ENCODE results near the gene SLC13A5. TPM values are rescaled to one million over a fixed set of nuclear protein-coding genes. Genes with fewer than 3 reads are reported as not detected.
A peak's percentile ranks its signal among the peaks of the same experiment; 100 is the strongest.
"Not testable (repeated sequence)": the region's sequence is repeated elsewhere in the genome, so short reads cannot be mapped to it uniquely, and the experiment has no call there.

SLC13A5 gene
- polyA plus RNA-seq = 0.30 TPM

GRCh38 chr17:6713130-6713917 is at the start of gene SLC13A5:
Gene SLC13A5 (minus strand): TSS chr17:6713369. CDS start chr17:6713333, 36 bp downstream.
- H3K4me1 Mint-ChIP-seq = peaks cover 0 to 9% (median 8%) of the 10 kb centered on the region in 3 donors
- H3K4me3 Mint-ChIP-seq = peak within 1 kb of the TSS in 3 of 4 donors; percentile 62 to 87 (median 72)
- peaks cover 0 to 12% (median 0%) of the 10 kb centered on the region in 3 donors for H3K9me3 Mint-ChIP-seq
- H3K27me3 Mint-ChIP-seq = peaks cover 28% of the 10 kb centered on the region
- no peak within 1 kb of the TSS for H3K27ac Mint-ChIP-seq
- H3K36me3 Mint-ChIP-seq = no peaks in the 10 kb centered on the region

DNA sequence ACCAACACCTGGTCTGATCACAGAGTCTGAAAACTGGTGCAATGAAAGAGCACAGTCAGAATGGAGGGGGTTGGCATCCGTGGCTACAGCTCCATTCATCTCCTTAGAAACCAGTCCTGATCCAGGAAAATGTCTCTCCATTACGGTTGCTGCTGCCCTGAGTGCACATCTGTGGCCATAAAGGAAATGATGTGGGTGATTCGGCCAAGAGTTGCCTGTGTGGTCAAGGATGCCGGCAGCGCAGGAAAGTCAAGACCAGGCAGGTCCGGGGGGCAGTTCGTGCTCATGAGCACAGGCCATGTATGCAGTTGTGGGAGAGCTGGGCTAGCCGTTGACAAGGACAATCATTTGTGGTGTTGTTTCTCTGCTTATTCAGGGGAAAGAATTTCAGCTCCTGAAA is 48.6 kb upstream of the SLC13A5 start:
- H3K36me3 Mint-ChIP-seq = peaks cover 41% of the 10 kb centered on the region
- peaks cover 7 to 12% (median 11%) of the 10 kb centered on the region in 3 donors for H3K4me1 Mint-ChIP-seq
- no peak overlapping the region for H3K4me3 Mint-ChIP-seq
- no peak overlapping the region for H3K27ac Mint-ChIP-seq
- peaks cover 3% of the 10 kb centered on the region for H3K27me3 Mint-ChIP-seq
- peaks cover 4 to 14% (median 9%) of the 10 kb centered on the region in 3 donors for H3K9me3 Mint-ChIP-seq

- Mint-ChIP-seq H3K27ac (peak overlapping the region in 1 of 3 donors; percentile 59), H3K27me3 (peaks cover 3% of the 10 kb centered on the region), H3K9me3 (no peaks in the 10 kb centered on the region), H3K4me1 (peaks cover 16 to 22% (median 19%) of the 10 kb centered on the region in 3 donors), H3K36me3 (peaks cover 9% of the 10 kb centered on the region), H3K4me3 (peak overlapping the region in 3 of 4 donors; percentile 61 to 91 (median 80))
Observed at GRCh38 chr17:6757747-6758146, 44.6 kb upstream of the SLC13A5 start.

GRCh38 chr17:6756425-6757031 is 43.4 kb upstream of the SLC13A5 start:
- H3K27me3 Mint-ChIP-seq = peaks cover 3% of the 10 kb centered on the region
- H3K27ac Mint-ChIP-seq = peak overlapping the region; percentile 56 to 92 (median 87)
- peaks cover 18 to 22% (median 19%) of the 10 kb centered on the region in 3 donors for H3K4me1 Mint-ChIP-seq
- peaks cover 4% of the 10 kb centered on the region for H3K36me3 Mint-ChIP-seq
- H3K9me3 Mint-ChIP-seq = no peaks in the 10 kb centered on the region
- H3K4me3 Mint-ChIP-seq = peak overlapping the region; percentile 91 to 100 (median 98)

DNA sequence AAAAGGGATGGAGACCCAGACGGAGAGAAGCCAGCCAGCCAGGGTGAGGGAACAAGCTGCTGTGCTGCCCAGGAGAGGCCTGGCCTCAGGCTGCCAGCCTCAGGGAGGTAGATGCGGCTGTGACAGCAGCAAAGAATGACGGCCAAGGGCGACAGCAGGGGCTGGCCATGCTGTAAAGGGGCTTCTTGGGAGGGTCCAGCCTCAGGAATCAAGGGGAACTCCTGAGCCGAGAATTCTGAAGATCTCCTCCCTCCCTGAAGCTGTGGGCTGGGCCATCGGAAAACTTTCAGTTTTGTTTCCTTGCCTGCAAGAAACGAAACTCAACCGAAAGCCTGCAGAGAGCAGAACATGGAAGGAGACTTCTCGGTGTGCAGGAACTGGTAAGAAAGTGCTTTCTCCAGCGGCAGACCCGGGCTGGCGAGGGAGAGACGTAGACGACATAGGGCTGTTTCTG is 42.6 kb upstream of the SLC13A5 start, which contains the start of gene XAF1:
Gene XAF1, plus strand, starts transcription at position 316 of the 454 bp plus-strand sequence. Its CDS starts 33 bp downstream, at position 349.
- Mint-ChIP-seq H3K4me3 (peak within 1 kb of the TSS; percentile 91 to 100 (median 98)), H3K4me1 (peaks cover 18 to 22% (median 19%) of the 10 kb centered on the region in 3 donors), H3K36me3 (peaks cover 4% of the 10 kb centered on the region), H3K9me3 (no peaks in the 10 kb centered on the region), H3K27me3 (peaks cover 3% of the 10 kb centered on the region), H3K27ac (peak within 1 kb of the TSS; percentile 56 to 92 (median 87))

DNA sequence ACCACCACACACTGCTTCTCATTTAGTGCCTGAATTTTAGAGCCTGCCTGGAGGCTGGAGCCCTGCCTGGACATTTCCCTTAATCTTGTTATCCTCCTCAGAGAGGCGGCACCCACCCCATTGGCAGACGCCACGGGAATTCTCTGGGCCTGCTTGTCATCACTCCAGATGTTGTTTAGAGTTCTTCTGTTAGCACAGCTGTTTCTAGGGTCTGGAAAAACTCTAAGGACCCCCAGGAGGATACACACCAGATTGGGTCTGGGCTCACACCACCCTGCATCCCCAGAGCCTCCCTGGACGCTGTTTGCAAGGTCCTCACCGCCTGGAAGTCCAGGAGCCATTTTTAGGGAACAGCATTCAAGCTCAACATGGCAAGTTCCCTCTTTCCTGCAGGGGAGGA is 42.1 kb upstream of the SLC13A5 start:
- peaks cover 18 to 22% (median 19%) of the 10 kb centered on the region in 3 donors for H3K4me1 Mint-ChIP-seq
- peak overlapping the region; percentile 91 to 100 (median 98) for H3K4me3 Mint-ChIP-seq
- peaks cover 4% of the 10 kb centered on the region for H3K36me3 Mint-ChIP-seq
- no peaks in the 10 kb centered on the region for H3K9me3 Mint-ChIP-seq
- H3K27me3 Mint-ChIP-seq = peaks cover 3% of the 10 kb centered on the region
- peak overlapping the region; percentile 26 to 92 (median 87) for H3K27ac Mint-ChIP-seq

DNA sequence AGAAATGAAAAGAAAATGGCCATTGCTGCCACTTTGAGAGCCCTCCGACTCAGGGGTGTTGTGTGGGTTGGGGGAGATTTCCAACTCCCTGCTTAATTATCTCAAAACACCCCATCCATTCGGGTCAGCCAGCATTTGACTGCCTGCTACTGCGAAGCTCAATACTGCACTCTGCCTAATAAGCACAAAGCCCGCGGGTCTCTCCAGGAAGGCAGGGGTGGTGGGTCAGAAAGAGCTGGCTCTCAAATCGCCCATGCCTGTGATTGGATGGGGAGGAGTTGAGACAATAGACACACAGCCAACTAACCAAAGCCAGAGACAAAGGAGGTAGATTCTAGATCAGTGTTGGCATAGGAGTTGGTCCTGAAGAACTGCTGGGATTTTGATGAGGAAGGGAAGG is 40.4 kb upstream of the SLC13A5 start:
- Mint-ChIP-seq H3K4me1 (peaks cover 18 to 22% (median 19%) of the 10 kb centered on the region in 3 donors), H3K27me3 (no peaks in the 10 kb centered on the region), H3K36me3 (peaks cover 2% of the 10 kb centered on the region), H3K27ac (no peak overlapping the region), H3K9me3 (no peaks in the 10 kb centered on the region), H3K4me3 (peak overlapping the region in 2 of 4 donors; percentile 25 to 55)

- Mint-ChIP-seq H3K27ac (peak overlapping the region in 1 of 3 donors; percentile 15), H3K27me3 (no peaks in the 10 kb centered on the region), H3K9me3 (no peaks in the 10 kb centered on the region), H3K36me3 (peaks cover 1% of the 10 kb centered on the region), H3K4me1 (peaks cover 15 to 20% (median 18%) of the 10 kb centered on the region in 3 donors), H3K4me3 (peak overlapping the region in 2 of 4 donors; percentile 30 to 72)
Observed at GRCh38 chr17:6753006-6753445, 39.9 kb upstream of the SLC13A5 start.

DNA sequence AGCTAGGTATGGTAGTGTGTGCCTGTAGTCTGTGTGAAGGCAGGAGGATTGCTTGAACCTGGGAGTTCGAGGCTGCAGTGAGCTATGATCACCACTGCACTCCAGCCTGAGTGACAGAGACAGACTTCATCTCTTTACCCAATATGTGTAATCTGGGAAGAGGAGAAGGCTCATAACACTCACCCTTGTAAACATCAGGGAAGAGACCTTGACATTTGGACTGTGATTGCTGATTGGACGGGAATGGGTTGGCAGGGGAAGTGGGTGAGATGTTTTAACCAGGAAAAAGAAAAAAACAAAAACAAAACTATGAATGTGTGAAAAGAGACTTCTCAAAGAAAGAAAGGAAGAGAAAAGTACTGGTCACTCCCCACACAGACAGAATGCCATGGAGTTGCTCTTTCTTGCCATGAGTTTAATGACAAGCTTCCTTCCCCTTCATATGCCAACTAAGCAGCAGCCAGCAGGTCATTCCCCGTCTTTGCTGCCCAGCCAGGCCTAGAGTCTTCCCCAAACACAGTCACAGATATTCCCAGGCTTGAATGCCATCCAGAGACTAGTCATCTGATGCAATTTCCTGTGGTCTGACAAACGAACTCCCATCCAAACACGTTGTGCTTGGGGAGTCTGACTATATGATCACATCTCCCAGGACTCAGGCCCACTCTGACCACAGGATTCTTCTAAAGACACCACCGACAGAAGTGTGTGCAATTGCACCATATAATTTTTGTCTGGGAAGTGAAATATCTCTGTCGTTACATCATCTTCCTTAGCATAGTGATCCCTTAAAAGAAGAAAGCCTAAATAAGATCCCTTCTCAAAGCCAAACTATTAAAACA is 39.1 kb upstream of the SLC13A5 start:
- H3K27ac Mint-ChIP-seq = peak overlapping the region in 2 of 3 donors; percentile 15 to 51
- H3K36me3 Mint-ChIP-seq = no peaks in the 10 kb centered on the region
- no peaks in the 10 kb centered on the region for H3K27me3 Mint-ChIP-seq
- H3K4me3 Mint-ChIP-seq = peak overlapping the region in 1 of 4 donors; percentile 30
- H3K9me3 Mint-ChIP-seq = no peaks in the 10 kb centered on the region
- H3K4me1 Mint-ChIP-seq = peaks cover 11 to 14% (median 12%) of the 10 kb centered on the region in 3 donors

DNA sequence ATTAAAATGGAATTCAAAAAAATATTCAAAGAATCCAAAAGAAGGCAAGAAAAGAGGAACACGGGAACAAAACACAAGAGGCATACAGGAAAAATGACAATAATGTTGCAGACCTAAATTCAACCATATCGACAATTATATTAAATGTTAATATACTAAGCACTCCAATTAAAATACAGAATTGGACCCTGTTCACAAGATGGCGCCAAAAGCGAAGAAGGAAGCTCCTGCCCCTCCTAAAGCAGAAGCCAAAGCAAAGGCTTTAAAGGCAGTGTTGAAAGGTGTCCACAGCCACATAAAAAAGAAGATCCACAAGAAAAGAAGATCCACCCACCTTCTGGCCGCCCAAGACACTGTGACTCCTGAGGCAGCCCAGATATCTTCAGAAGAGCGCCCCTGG is 36.4 kb upstream of the SLC13A5 start:
- H3K27ac Mint-ChIP-seq = no peak overlapping the region
- peaks cover 3% of the 10 kb centered on the region for H3K27me3 Mint-ChIP-seq
- H3K9me3 Mint-ChIP-seq = no peaks in the 10 kb centered on the region
- peak overlapping the region in 1 of 4 donors; percentile 42 for H3K4me3 Mint-ChIP-seq
- peaks cover 0 to 3% (median 2%) of the 10 kb centered on the region in 3 donors for H3K4me1 Mint-ChIP-seq
- peaks cover 2% of the 10 kb centered on the region for H3K36me3 Mint-ChIP-seq

DNA sequence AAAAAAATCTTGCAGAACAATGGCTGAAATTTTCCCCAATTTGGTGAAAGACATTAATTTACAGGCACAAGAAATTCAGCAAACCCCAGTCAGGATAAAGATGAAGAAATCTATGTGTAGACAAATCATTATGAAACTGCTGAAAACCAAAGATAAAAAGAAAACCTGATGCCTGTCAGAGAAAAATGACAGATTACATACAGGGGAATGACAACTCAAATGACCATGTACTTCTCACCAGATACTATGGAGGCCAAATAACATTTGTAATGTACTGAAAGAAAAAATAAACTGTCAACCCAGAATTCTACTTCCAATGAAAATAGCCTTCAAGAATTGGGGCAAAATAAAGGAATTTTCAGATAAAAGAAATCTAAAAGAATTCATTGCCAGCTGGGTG is 35.4 kb upstream of the SLC13A5 start:
- Mint-ChIP-seq H3K36me3 (peaks cover 2% of the 10 kb centered on the region), H3K9me3 (no peaks in the 10 kb centered on the region), H3K27ac (no peak overlapping the region), H3K4me1 (peaks cover 0 to 3% (median 2%) of the 10 kb centered on the region in 3 donors), H3K27me3 (peaks cover 5% of the 10 kb centered on the region), H3K4me3 (no peak overlapping the region)

DNA sequence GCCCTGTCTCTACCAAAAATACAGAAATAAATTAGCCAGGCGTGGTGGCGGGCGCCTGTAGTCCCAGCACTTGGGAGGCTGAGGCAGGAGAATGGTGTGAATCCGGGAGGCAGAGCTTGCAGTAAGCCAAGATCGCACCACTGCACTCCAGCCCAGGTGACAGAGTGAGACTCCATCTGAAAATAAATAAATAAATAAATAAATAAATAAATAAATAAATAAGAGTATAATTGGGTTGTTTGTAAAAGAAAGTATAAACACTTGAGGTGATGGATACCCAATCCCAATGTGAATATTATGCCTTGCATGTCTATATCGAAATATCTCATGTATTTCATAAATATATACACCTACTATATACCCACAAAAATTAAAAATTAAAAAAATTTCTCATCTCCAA is 33.5 kb upstream of the SLC13A5 start:
- H3K27ac Mint-ChIP-seq, H3K4me3 Mint-ChIP-seq, H3K27me3 Mint-ChIP-seq, H3K36me3 Mint-ChIP-seq, H3K9me3 Mint-ChIP-seq, H3K4me1 Mint-ChIP-seq: not testable (repeated sequence)

DNA sequence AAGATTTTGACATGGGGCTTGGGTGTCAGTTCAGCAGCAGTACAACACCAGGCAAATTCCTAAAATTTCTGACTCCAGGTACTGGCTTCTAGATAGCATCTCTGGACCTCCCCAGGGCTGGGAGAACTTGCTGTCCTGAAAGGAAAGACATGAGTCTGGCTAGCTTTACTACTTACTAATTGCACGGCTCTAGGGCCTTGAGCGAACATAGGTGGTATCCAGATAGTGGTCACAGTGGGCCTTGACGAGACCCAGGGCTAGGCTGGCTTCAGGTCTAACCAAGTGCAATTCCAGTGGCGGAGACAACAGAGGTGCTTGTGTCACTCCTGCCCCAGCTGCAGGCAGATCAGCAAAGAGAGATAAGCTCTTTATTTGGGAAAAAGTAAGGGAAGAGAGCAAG is 16.4 kb upstream of the SLC13A5 start:
- Mint-ChIP-seq H3K27me3 (peaks cover 13% of the 10 kb centered on the region), H3K27ac (peak overlapping the region in 1 of 3 donors; percentile 13), H3K9me3 (no peaks in the 10 kb centered on the region), H3K4me3 (no peak overlapping the region), H3K4me1 (no peaks in the 10 kb centered on the region), H3K36me3 (peaks cover 2% of the 10 kb centered on the region)

DNA sequence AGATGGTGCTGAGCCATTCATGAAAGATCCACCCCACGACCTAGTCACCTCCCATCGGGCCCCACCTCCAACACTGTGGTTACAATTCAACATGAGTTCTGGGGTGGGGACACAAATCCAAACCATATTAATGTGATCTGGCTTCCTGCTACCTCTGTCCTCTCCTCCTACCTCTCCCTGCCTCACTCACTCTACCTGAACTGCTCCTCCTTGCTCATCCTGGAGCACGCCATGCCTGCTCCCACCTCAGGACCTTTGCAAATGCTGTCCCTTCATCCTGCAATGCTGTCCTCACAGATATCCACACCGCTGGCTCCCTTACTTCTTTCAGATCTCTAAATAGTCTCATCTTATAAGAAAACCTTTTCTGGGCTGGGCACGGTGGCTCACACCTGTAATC is 10.8 kb upstream of the SLC13A5 start:
- H3K27me3 Mint-ChIP-seq = peaks cover 31% of the 10 kb centered on the region
- H3K4me3 Mint-ChIP-seq = no peak overlapping the region
- H3K9me3 Mint-ChIP-seq = no peaks in the 10 kb centered on the region
- no peaks in the 10 kb centered on the region for H3K4me1 Mint-ChIP-seq
- peaks cover 3% of the 10 kb centered on the region for H3K36me3 Mint-ChIP-seq
- no peak overlapping the region for H3K27ac Mint-ChIP-seq
